ENCODE measurements around the gene PHKB.

PHKB gene

DNA sequence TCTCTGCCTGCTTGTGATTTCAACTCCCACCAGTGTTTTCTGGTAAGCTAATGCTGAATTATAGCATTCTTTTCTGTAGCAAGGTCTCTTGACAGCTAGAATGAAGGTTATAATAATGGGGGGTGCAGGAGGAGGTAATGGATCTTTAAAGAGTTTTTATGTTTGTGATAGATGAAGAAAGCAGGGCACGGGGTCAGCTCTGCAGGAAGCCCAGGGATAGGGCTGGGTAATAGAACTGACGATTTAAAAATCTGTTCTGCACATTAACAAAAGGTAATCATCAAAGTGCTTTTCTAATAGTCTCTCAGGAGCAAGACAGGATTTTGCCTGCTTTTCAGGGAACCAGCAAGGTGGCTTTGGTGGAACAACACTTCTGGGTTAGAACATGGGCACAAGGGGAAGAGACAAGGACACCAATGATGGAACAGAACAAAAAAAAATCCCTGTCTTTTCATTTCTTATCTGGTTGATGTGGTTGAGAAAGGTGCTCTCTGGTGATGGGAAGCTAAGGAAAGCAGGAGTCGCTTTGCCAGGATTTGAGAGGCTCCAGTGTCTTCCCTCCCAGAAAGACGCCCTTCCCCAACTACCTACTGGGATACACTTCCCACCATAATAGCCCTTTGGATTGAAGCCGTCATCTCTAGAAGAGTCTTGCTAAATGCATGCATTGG, 263.1 kb downstream of the PHKB start:
- DNase-seq (ENCODE audit: low read depth in 2 of 2, low spot score in 1 of 2): no peak

DNA sequence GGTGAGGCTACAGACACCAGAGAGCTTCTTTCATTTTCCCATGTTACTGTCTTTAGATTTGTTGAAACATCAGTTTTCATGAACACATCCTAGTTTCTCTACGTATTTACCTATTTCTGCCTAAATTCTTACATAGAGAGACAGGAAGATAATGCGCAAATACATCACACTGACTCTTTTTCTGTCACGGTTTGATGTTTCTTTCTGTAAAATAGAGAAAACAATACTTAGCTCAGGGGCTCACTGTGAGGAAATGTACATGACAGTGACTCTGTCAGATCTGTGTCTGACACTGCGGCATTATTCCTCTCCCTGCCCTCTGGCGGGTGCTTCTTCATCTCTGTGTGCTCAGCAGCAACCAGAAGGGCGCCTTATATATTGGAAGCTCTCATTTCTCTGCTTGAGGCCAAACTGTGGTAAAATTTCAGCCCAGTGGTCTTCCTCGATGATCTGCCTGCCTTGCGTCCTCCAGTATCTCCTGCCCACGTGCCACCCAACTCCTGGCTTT, 264.1 kb downstream of the PHKB start:
- no peak for DNase-seq (ENCODE audit: low read depth in 2 of 2, low spot score in 1 of 2)

DNA sequence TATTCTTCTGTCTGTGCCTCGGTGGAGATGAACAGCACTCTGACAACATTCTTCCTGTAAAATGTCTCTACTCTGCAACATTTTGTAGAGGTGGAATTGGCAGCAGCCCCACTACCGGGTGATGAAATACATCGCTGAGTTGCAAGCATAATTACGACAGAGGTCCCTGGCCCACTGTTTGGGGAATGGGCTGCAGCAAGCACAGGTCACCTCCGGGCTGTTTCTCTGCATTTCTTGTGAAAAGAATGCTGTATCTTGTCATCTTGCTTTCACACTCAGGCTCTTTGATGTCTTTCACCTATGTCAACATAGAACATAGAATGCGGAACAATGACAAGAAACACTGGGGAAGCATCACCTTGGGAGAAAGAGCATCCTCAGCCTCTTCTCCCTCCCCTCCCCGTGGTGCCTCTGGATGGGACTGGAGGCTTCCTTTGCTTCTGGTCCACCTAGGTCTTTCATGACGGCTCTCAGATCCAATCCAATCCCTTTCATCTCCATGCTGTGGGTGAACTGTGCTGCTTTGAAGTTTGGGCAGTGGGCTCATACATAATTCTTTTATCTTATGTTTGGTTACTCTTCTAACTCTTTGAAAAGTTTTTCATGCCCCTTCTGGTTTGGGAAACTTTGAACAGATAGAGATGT, 265.0 kb downstream of the PHKB start:
- no peak for DNase-seq (ENCODE audit: low read depth in 2 of 2, low spot score in 1 of 2)

DNA sequence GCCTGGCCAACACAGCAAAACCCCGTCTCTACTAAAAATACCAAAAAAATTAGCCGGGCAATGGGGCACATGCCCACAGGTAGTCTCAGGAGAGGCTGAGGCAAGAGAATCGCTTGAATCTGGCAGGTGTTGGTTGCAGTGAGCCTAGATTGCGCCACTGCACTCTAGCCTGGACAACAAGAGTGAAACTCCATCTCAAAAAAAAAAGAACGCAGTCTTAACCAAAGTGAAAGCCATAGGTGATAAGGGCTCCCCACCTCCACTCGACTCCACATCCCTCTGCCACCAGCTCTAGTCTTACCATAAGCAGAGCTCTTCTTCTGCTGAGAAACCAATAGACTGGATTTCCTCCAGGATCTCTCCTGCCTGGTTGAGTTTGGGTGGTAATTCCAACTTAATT, 266.0 kb downstream of the PHKB start:
- no peak for DNase-seq (ENCODE audit: low read depth in 2 of 2, low spot score in 1 of 2)

DNA sequence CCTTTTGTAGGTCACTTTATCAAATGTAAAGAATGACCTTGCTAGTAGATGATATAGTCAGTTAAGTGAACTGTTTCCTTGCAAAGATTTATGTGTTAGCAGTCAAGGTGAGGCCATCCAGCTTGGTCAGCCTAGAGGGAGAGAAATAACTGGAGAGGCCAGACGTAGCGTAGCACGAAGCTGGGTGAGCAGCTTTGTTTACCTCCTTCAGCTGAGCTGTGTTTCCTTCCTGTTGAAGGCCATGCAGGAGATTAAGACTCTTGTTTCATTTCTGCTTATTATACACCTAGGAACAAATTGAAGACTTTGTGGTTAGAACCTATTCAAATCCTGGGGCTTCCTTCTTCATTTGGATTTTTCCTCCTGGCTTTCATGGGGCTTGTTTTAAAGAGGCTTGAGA, 267.1 kb downstream of the PHKB start:
- no peak for DNase-seq (ENCODE audit: low read depth in 2 of 2, low spot score in 1 of 2)

DNA sequence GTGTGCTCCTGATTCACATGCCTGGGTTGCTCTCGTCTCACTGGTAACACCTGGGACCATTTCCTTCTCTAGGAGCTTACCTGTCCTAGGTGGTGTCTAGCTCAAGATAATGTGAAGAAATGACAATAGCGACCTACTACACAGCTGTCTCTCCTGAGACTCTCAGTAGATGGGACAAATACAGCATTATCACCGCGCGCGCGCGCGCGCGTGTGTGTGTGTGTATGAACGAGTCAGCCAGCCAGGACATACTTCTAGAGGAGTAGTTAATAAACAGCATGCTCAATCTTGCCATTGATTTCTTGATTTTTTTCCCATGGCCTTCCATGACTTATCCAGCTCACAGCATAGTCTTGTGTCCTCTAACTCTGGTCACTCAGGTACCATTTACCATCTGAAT, 268.6 kb downstream of the PHKB start:
- no peak for DNase-seq (ENCODE audit: low read depth in 2 of 2, low spot score in 1 of 2)

DNA sequence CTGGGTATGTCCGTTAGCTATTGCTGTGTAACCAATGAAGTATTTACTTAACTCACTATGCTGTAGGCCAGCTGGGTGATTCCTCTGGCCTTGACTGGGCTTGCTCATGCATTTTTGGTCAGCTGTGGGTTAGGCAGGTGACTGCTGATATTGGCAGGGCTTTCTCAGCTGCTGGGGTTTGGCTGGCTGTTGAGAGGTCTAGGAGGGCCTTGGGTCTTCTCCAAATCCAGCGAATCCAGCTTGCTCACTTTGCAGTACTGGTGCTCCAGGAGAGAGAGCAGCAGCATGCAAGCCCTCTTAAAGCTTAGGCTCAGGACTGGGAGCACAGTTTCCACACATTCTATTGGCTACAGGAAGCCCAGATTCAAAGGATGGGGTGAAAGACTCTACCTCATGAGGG, 270.1 kb downstream of the PHKB start:
- DNase-seq (ENCODE audit: low read depth in 2 of 2, low spot score in 1 of 2): no peak

DNA sequence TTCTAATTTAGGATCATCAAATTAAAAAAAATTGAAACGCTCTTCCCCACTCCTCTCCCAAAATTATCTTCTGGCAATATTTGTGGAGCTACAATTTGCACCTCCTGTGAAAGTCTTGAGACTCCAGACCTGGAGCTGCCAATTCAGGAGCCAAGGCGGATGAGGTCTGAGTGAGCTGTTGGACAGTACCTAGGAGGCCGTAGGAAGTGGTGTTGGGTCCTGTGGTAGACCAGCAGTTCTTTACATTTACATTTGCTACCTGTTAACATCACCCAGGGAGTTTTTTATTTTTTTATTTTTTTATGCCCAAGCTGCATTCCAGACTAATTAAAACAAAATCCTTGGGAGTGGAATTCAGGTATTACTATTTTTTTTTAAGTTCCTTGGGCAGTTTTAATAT, 271.0 kb downstream of the PHKB start:
- no peak for DNase-seq (ENCODE audit: low read depth in 2 of 2, low spot score in 1 of 2)

DNA sequence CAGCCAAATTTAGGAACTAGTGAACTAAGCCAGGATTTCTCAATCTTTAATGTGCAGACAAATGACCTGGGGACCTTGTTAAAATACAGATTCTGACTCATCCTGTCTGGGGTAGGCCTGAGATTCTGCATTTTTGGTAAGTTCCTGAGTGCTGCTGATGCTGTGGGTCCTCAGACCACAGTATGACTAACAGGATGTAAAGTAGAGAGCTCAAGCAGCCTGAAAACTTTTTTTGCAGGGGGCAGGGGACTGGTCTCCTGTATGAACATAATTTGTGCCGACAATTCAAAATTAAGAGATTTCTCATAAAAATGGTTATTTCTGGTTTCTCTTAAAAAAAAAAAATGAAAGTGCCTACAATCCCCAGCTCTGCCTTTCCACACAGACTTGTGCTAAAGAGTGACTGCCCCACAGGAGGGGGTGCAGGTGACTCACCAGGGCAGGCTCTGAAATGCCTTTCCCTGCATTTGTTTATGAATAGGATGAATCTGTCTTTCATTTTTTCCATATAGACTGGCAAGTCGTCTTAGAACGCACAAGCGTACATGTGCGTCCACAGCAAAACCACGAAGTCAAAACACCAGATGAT, 271.5 kb downstream of the PHKB start:
- no peak for DNase-seq (ENCODE audit: low read depth in 2 of 2, low spot score in 1 of 2)

DNA sequence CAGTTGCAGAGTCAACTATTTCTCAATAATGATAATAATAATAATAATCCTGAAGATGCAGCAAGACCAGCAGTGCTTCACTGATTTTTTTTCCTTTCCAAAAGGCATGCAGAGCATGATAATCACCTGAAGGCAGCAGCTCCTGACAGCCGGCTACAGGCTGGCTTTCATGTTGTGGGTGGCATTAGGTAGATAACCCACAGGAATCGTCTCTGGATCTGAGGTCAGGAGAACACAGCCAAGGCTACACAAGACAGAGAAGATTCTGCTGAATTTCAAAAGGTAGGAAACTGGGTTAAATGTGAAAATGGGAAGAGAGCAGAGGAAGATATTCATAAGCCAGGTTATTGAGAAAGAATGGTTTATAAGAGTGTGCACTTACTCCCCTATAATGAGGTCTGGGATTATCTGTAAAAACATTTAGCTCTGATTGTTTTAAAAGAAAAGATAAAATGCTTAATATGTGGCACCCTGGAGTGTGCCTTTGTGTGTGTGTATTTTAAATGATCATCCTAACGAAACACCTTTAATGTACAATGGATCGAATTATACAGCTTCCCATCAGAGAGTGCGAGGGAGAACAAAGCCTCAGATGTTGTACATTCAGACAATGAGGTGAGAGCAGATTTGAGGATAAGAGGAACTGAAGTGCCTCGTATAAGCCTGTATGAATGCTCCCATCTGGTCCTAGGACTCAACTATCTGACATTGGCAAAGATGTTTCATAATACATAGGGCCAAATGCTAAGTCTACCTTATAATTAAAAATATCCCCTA, 273.1 kb downstream of the PHKB start:
- DNase-seq (ENCODE audit: low read depth in 2 of 2, low spot score in 1 of 2): no peak

DNA sequence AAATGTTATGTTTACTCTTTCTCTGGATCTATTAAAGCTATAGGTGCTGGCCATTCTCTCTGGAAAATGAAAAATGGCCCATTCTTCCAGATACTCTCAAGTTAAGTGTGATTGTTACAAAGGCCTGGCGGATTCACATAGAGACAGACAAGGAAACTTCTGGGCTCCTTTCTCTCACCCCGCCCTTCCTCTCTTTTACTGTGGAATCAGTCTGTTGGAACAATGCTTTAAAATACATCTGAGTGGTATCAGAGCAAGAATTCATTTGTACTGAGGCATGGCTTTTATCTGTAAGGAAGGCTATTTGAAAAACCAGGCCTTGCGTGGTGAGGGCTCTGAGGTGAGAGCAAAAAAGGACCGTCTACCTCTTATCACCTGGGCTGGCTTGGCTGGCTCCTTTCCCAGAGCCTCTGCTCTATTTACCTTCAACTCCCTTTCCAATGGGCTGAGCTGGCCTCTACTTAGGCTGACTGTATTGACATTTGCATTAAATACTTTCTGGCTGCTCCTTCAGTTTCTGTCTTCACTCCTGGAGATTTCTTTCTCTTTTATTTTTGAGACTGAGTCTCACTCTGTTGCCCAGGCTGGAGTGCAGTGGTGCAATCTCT, 274.0 kb downstream of the PHKB start:
- no peak for DNase-seq (ENCODE audit: low read depth in 2 of 2, low spot score in 1 of 2)

DNA sequence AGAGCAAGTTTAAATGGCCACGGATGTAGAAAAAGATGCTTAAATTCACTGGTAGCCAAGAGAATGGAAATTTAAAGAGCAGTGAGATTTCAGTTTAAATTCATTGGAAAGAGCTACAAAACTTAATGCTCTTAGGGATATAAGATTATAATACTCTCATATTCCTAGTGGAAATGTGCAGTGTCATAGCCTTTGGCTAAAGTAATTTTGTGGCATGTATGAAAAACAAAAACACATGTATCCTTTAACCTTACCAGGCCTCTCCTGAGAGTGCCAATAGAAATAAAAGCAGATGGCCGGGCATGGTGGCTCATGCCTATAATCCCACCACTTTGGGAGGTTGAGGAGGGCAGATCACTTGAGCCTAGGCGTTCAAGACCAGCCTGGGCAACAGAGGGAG, 289.2 kb downstream of the PHKB start:
- no peak for DNase-seq (ENCODE audit: low read depth in 2 of 2, low spot score in 1 of 2)
